GM21447 (cell line): ENCODE results near the gene PNPO.

Experiments used
- ATAC-seq: cut with Tn5 transposase; IDR thresholded peaks from one replicate; pipeline ENCODE4 v1.9.1; 2021; ENCODE audit not compliant: unreplicated experiment

Gene PNPO

DNA sequence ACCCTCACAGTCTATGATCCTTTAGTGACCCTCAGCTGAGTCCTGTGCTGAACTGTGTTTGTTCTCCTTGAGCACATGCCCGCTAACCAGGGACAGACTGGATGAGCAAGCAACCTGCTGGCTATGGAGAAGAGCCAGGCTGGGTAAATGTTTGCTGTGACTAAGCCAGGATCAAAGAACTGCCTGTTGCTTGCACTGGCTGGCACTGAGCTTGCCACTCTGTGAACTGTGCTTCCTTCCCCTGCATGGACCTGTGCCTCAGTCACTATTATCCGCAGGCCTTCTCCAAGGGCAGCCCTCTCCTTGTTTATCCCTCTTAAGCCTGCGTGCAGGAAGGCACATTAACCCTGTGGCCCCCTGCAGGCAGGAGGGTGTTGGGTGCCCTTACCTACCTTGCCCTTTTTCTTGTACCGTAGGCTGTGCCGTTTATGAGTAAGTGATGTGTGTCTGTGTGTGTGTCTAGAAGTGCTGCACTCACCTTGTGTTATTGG is 7.4 kb downstream of the PNPO start:
- no peak for ATAC-seq

DNA sequence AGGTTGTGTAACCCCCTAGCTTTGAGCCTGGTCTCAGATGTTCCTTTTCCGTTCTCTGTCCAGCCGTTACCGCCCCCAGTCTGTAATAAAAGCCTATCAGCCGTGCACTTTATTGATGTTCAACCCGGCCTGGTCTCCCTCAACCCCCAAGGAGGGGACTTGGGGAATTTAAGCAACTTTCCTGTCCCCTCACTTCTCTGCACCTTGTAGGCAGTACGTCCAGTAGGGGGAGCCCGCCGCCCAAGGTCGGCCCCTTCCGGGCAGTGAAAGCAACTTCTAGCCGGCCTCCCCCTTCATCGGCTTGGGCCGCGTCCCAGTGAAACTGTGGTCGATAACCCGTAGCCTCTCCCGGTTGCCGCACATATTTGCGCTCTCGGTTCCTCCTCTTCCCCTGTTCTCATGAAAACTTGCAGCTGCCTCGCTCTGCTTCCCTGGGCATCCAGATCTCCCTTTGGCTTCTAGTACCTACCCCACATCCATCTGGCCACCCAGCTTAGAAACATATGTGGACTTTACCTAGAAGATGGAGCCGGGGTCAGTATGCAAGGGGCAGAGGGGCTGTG is 7.9 kb downstream of the PNPO start:
- ATAC-seq, result peak; percentile 62

DNA sequence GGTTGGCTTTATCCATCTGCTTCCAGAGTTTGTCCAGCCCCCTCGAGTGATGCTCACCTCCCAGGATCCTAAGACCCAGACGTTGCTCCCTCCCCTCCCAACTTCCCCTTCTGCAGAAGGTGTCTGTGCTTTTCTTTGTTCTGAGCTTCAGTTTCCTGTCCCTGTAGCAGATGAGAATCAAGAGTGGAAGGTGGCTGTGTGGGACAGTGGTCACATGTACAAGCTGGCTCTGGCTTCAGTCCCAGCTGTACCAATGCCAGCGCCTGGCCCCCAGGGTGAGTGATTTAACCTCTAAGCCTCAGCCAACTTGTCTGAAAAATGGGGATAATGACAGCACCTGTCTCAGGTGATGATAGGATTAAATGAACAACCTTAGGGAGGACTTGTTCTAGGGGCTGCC is 8.6 kb downstream of the PNPO start:
- peak; percentile 31 for ATAC-seq

DNA sequence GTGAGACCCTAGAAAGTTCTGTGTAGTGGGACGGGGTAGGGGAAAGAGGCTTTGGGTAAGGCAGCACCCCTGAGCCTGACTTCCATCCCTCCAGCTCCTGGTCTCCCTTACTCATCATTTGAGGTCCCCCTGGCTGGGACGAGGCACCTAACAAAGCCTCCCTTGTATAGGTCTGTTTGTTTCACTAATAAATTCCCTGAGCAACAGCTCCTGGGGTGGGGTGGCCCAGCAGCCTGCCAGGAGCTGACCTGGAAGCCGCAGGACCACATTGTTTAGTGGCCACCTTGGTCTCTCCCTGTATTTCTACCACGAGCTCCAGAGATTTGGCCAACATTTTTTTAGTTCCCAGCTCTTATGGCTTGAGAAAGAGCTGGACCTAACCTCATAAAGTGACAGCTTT is 9.1 kb downstream of the PNPO start:
- ATAC-seq, result no peak

DNA sequence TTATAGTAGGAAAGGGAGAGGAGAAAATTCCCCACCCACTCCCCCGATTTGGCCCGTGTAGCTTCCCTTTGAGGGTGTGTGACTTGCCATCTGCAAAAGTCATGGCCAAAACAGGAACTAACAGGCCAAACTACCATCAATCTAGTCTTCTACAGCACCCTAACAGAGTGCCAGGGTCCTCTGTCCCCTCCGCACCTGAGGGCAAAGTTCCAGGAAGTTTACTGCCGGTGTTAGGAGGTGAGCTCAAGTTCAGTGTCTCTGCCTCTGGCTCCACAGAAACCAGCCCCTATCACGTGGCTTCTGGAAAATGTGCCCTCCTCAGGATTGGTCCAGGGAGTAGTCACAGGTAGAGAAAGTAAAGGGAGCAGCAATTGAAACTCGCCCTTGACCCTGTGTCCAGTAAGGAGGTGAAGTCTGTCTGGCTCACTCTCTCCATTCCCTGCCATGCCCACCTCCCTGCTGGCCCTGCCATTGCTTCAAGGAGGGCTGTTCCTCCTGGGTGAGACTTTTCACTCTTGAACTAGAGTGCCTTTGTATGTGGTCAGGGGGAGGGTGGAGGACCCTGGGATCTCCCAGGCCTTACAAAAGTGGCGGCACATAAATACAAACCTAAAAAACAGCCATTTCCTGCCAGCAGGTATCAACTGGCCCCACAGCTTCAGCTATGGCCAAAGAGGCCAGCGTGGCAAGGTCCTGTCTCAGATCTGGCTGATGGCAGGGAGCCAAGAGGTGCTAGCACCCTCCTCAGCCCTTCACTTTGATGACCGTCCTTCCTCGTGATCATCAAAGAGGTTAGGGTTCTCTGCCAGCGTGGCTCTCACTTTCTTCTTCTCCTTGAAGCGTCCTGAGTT is 11.0 kb downstream of the PNPO start:
- ATAC-seq, result no peak

DNA sequence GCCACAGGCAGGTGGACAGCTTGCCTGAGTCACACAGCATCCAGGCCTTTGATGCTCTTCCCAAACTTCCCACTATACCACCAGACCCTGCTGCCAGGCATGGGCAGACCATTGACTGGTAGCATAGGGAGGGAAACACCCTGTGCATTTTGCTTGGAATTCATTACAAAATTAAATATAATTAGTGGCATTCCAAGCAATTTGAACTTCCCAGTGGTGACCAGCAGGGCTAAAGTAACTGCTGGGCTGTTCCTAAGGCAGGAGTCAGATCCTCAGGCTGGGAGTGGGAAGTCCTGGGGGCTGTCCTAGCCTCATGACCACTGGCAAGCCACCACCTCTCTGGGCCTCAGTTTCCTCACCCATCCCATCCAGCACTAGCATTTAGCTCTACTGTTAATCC is 12.5 kb downstream of the PNPO start:
- no peak for ATAC-seq

DNA sequence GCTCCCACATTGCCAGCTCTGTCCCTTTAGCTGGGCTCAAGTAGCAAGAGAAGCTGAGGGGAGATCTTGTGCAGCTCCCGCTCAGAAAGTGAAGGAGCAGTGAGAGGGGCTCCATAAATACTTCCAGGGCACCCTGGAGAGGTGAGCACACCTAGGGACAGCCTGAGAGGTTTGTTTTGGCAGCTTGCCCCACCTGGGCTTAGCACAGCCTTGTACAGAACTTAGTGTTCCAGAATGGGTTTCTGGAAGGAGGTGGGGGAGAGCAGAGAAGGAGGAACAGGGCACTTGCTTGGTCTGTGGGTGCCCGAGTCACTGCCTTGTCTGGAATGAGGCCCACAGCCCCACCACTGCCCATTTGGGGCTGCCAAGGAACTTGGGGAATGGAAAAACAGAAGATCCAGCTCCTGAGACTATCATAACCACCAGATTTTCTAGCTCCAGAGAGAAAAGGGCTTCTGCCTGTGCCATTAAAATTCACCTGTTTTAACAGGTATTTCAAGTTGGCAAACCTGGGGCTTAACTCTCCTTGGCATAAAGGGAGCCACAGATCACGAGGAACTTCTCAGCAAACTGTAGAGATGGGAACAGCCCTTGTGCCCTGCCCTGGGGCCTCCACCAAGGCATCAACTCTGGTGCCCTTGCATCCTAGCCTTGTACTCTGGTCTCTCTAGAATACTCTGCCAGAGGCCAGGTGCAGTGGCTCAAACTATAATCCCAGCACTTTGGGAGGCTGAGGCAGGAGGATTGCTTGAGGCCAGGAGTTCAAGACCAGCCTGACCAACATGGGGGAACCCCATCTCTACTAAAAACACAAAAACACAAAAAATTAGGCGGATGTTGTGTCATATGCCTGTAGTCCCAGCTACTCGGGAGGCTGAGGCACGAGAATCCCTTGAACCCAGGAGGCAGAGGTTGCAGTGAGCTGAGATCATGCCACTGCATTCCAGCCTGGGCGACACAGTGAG is 14.4 kb downstream of the PNPO start:
- no peak for ATAC-seq

DNA sequence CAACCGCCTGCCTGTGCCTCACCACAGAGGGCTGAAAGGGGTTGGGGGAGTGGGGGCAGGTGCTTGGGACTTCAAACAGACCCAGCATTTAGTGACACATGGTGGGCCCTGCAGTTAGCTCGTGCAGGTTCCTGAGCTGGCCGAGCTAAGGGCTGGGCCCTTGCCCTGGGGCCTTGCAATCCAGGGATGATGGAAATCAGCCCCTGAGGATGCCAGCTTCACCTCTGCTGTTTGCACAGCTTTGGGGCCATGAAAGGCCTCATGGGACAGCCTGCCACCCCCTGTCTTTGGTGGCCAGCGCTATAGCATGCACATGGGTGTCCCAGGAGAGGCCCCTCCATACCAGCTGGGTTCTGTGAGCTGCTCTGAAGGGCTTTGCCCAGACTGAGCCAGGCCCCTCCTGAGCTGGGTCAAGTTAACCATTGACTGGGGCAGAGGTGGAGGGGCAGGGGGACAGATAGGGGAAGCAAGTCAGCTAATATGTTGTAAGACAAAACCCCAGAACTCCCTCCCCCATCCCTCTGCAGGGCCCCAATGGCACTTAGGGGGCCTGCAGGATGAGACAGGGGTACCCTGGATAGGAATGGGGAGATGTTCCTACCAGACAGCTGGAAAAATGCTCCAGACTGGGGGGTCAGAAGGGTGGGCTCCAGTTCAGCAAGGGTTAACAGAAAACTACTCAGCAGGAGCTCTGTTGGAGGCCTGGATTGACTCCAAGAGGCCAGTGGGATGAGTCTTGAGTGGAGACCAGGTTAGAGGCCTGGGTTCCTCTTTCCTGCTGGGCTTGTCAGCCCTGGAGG is 15.6 kb downstream of the PNPO start:
- ATAC-seq, result no peak

DNA sequence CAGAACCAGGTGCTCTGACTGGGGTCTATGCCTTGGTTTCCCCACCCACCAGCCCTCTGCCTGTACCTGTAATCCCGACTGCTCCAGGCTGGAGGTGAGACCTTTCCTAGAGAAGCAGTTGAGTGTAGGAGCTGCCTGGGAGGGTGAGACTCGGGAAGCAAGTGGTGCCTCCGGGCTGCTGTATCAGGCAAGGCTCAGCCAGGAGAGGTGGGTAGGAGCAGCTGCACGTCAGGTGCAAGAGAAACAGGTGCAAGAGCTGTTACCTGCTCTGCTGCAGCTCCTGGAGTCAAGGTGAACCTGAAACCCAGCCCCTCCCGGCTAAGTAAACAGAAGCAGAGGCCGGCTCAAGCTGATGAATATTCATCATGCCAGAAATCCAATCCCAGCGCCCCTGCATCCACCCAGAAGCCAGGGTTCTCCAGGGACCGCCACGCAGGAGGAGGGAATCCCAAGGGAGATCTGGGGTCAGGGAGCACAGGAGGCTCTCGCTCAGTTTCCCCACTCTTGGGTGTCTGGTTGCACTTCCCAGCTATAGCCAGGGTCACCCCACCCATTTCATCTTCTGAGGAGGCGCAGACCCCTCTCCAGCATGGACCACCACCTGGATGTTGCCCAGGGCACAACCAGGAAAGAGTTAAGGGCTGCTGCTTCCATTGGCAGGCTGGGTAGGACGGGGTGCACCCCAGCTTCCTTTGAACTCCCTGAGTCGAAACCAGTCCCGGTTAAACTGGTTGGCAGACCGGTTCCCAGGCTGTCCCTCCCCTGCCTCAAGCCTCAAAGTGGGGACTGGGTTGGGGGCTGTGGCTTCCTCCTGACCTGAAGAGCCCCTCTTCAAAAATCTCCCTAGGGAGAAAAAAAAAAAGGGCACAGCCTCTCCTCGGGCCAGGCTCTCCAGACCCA is 16.5 kb downstream of the PNPO start, which contains the start of gene PRR15L:
Gene PRR15L, minus strand, starts transcription at position 293 of the 900 bp plus-strand sequence. CDS start 4,649 bp downstream, outside the sequence.
- ATAC-seq, result no peak

DNA sequence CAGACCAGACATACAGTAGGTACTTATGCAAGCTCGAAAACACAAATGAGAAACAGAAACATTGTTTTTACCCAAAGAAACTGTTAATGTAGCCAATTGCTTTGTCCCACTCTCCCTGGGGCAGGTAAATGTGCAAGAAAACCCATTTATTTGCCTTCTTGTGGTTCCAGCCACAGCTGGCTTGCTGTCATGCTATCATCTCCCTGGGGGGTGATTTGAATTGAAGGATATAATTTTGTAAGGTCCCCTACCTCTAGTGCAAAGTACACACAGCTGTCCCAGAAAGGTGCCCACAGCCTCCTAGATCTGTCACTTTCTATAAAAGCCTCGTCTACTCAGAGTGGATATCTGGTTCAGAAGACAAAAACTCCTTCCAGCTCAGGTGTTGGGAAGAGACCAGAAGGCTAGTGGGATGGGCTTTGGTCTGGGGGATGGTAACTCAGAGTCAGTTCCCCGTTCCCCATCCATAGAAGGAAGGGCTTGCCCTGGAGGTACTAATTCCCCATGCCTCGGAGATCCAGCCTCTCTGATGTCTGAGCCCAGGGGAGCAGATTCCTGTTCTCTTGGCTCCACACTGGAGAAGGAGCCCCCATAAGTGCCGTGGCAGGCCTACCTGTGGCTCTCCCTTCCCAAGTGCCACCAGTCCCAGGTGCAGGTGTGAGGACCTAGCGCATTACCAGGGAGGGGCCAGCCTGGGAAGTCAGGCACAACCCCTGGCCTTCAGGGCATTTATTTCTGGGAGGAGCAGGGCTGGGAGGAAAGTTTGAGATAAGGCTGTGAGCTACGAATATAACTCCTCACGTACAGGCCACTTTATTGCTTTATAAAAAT is 18.7 kb downstream of the PNPO start:
- ATAC-seq, result no peak

DNA sequence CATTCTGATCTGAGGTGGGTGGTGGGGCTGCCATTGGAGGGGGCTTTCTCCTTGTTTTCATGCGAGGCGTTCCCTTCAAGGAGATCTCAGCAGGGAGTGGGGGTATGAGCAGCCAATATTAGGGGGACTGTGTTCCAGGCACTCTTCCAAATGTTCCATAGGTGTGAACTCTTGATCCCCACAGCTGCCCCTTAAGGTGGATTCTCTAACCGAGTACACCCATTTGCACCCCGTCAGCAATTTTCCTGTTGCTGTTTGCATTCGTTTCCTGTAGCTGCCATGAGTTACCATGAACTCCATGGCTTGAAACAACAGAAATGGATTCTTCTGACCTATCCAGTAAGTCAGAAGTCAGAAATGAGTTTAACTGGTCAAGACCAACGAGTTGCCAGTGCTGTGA is 20.0 kb downstream of the PNPO start:
- ATAC-seq, result no peak

DNA sequence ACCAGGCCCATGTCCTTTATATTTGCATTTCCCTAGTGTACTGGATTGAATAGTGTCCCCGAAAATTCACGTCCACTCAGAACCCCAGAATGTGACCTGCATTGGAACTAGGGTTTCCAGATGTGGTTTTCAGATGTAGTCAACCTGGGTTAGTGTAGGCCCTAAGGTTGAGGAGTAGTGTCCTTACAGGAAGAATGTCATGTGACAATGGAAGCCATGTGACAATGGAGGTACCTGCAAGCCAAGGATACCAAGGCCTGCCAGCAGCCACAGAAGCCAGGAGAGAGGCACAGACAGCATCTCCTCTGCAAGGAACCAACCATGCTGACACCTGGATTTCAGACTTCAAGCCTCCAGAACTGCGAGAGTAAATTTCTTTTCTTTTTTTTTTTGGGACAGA is 21.5 kb downstream of the PNPO start:
- ATAC-seq, result no peak

DNA sequence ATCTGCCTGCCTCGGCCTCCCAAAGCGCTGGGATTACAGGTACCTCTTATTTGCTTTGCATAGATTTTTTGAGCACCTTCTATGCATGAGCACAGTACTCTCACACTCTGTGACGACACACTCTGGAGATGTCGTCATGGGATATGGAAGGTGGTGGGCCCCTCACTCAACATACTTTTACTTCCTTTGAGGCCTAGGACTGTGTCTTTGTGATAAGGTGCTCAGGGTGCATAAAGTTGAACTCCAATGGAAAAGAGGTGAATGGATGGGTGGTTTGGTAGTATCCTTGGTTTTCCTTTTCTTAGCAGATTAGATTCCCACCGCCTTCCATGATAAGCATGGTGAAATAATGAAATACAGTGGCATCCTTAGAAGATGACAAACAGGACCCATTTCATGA is 23.5 kb downstream of the PNPO start:
- no peak for ATAC-seq

DNA sequence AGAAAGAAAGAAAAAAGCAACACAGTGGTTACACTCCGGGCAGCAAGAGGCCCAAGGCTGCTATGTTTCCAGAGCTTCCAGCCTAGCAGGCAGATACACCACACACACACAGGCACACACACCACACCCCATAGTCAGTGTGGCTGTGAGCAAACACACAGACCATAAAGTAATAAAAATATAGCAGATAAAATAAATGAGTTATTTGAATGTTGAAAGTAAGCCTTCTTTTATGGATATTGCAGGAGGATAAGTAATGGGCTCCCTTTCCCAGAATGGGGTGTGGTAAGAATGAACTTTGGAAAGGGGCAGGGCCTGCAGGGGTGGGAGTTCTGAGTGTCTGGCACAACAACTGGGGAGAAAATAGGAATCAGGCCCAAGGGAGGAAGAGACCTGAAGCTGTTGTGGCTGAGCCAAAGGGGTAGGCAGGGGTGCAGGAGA is 24.7 kb downstream of the PNPO start:
- no peak for ATAC-seq

DNA sequence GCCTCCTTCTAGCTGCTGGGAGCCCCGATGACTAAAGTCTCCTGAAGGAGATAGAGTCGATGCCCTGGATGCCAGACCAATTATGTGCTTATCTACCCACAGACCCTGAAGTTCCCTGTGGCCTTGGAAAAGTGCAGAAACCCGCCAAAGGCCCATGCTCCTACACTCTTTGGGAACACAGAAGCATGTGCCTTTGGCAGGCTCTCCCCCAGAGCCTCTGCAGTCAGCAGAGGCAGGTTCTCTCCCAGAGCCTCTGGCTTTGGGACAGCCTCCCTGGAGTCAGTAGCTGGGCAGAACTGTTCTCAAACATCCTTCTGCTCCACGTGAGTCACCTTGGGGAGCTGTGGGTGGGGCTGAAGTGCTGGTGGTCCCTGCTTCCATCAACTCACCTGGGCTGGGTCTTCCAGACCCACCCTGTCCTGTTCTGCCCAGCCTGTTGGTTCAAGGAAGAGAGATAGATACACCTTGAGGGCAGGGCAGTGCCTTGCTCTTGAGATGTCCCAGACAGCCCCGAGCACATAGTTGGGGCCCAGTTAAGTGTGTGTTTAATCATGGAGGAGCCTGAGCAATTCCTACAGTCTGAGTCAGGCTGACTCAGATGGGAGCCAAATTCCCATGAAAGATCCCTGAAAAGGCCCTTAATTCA is 26.4 kb downstream of the PNPO start:
- no peak for ATAC-seq

DNA sequence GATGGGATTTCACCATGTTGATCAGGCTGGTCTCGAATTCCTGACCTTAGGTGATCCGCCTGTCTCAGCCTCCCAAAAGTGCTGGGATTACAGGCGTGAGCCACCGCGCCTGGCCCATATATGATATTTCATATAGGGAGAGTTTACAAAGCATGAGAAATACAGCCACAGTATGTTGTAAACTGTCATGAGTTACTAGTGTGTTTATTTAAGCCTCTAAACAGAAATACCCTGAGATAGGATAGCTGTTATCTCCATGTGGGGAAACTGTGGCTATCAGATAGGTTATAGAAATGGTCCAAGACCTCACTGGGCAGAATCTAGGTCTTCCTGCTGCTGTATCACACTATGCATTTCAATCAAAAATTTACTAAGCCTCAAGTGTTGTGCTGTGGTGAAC is 27.5 kb downstream of the PNPO start:
- no peak for ATAC-seq

DNA sequence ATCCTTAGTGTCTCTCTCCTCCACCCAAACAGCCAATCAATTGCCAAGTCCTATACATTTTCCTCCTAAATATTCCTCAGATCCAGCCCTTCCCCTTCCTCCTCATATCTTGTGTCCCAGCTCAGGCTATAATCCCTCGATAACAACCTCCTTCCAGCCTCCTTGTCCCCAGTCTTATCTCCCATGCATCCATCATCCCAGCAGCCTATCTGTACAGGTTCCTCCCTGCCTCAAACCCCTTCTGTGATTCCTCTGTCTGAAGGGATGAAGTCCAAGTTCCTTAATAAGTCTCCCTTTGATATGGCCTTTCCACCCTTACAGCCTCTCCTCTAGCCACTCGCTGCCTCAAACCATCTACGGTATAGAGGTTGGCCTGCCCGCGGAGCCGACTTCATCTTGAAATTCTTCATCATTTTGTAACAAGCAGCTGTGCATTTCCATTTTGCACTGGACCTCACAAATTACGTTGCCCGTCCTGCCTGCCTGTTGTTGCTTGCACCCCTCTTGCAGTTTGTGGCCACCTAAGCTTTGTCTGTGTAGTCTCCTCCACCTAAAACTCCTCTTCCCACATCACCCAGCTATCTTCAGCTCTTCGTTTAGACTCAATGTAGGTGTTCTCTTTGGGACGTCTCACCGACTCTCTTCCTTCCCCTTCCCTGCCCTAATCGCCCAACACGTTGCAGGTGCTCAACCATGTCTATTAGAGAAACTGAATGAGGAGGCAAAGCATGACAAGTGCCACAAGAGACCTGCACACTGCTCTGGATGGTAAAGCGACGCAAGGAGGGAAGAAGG is 28.8 kb downstream of the PNPO start:
- no peak for ATAC-seq
